HG03025 (cell line): Measurements from ENCODE around the gene OR10A4.
"Not testable (repeated sequence)": the region's sequence is repeated elsewhere in the genome, so short reads cannot be mapped to it uniquely, and the experiment has no call there.

Source experiments
- ATAC-seq: cut with Tn5 transposase; IDR thresholded peaks from one replicate; pipeline ENCODE4 v1.9.1; 2021; ENCODE audit warnings: mild to moderate bottlenecking, moderate library complexity; ENCODE audit not compliant: unreplicated experiment, low FRiP score

Gene OR10A4

DNA sequence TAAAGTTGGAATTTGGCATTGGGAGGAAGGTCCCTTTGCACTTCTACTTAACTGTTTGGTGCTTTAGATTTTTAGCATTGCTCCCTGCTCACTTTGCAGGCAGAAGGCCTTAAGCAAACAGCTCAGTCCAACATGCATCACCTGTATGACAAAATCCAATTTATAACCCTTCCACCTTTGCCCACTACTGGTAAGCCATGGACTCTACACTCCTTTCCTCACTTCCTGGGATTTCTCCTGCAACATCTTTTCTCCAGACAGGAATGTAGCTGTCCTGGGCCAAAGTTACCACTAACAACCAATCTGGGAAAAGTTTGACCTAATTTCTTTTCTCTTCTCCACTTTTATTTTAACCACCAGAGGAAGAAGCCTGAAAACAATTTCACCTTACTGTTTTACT lies 17.7 kb downstream of the OR10A4 start:
- no peak for ATAC-seq

DNA sequence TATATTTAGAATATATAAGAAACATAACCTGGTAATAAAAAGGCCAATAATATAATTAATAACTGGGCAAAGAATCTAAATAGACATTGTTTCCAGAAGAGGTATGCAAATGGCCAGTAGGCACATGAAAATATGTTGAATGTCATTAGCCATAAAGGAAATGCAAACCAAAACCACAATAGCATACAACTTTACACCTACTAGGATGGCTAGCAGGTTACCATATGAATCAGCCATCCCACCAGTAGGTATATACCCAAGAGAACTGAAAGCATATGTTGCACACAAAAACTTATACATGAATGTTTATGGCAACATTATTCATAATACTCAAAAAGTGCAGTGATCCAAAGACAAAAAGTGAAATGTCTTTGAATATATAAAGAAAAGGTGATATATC lies 18.6 kb downstream of the OR10A4 start:
- ATAC-seq, result peak; percentile 75

DNA sequence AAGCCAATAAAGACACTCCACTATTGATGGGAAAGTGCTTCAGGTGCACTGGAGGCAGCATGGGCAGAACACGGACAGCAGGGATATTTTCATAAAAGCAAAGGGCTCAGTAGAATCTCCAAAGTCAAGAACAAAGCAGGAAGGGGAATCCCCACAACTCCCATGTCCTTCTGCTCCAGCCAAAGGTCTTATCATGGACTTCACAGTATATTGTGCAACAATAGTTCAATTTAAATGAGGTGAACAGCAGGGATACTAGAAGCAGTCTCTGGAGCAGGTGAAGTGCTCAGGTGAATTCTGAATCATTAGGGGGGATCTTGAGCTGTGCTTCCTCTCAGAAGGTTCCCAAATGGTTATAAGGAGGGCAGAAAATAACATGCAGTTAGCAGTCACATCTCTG lies 22.5 kb downstream of the OR10A4 start:
- ATAC-seq, result no peak

DNA sequence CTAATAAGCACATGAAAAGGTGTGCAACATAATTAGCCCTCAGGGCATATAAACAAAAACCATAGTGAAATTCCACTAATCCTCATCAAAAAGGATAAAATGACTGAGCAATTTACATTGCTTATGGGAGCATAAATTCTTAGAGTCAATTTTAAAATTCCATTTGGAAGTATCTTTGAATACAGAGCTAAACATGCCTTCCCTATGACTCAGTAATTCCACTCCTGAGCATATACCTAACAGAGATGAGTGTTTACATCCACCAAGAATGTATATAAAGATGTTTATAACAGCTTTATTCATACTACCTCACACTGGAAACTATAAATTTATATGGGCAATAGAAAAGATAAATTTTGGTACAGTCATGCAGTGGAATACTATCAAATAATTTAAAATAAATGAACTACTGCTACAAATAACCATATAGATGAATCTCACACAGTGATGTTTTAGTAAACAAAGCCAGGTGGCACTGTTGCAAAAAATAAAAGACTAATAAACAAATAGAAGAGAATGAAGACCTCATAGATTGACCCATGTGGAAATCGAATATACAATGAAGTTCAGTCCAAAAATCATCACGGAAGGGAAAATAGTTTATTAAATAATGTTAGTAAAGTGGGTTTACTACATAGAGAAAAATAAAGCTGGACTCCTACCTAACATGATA lies 24.0 kb downstream of the OR10A4 start:
- no peak for ATAC-seq

DNA sequence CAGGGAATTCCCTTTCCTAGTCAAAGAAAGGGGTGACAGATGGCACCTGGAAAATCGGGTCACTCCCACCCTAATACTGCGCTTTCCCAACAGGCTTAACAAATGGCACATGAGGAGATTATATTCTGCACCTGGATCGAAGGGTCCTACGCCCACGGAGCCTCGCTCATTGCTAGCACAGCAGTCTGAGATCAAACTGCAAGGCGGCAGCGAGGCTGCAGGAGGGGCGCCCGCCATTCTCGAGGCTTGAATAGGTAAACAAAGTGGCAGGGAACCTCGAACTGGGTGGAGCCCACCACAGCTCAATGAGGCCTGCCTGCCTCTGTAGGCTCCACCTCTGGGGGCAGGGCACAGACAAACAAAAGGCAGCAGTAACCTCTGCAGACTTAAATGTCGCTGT lies 28.4 kb downstream of the OR10A4 start:
- not testable (repeated sequence) for ATAC-seq

DNA sequence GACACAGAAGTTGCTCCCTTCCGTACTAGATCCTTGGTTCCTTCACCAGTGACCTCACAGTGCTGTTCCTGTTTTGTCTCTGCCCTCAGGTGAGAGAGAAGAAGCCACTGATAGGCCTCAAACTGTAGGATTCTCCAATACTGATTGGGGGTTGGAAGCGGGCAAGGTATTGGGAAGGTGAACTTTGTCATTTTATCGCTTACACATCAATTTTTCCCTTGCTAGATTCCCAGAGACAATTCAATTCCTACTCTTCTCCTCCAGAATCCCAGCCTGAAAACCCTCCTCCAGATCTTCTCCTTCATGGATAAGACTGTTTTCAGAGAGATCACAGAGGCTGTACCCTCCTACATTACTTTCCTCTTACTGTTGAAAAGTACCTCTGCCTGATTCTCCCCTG lies 35.0 kb downstream of the OR10A4 start:
- ATAC-seq, result no peak

DNA sequence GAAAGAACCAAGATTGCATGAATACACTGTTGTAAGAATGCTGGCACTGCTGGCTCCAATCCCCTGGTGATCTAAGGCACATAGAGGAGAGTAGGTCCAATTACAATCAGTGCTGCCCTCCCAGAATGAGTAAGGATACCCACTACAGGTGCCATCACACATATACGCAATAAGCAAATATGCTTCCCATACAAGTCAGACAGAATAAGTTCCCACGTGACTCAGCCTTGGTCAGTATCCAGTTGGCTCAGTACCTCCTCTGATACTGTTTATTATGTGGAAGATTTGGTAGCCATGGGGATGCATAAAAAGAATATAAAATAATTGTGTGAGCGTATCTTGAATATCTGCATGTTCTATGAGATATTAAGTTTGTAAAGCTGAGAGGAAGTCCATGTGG lies 35.5 kb downstream of the OR10A4 start:
- no peak for ATAC-seq

DNA sequence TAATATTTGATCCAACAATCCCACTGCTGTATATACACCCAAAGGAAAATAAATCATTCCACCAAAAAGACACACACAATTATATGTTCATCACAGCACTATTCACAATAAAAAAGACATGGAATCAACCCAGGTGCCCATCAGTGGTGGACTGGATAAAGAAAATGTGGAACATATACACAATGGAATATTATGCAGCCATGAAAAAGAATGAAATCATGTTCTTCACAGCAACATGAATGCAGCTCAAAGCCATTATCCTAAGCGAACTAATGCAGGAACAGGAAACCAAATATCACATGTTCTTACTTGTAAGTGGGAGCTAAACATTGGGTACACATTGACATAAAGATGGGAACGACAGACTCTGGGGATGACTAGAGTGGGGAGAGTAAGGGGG lies 43.3 kb downstream of the OR10A4 start:
- ATAC-seq, result no peak

DNA sequence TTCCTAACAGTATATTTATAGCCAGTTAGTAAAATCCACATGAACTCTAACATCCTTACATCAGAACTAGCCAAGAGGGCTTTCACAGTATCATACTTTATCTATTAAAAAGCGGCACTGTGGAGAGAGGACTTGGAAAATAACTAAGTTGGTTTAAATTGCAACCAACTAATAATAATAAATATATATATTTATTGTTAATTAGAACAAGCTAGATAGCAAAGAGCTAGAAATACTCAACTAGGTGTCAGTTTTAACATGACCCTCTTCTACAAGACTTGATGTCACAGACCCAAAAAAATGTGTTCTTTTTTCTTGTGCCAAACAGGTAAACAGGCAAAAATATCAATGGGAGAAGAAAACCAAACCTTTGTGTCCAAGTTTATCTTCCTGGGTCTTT lies 44.3 kb downstream of the OR10A4 start, which contains the start of gene OR2D3:
Gene OR2D3, plus strand, starts transcription at position 301 of the 400 bp plus-strand sequence. Its CDS starts 0 bp downstream, at position 301.
- ATAC-seq, result no peak

DNA sequence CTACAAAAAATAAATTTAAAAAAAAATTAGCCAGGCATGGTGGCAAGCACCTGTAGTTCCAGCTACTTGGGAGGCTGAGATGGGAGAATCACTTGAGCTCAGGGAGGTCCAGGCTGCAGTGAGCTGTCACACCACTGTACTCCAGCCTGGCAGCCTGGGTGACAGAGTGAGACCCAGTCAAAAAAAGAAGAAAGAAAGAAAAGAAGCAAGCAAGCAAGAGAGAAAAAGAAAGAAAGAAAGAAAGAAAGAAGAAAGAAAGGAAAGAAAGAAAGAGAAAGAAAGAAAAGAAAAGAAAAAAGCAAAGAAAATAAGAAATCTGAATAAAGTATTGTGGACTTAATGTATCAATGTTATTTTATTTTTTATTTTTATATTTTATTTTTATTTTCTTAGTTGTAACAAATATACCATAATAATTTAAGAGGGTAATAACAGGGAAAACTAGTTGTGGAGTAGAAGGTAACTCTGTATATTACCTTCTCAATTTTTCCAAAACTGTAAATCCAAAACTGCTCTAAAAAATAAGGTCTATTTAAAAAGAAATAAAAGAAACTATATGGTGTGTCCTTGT lies 48.7 kb downstream of the OR10A4 start:
- ATAC-seq, result no peak

DNA sequence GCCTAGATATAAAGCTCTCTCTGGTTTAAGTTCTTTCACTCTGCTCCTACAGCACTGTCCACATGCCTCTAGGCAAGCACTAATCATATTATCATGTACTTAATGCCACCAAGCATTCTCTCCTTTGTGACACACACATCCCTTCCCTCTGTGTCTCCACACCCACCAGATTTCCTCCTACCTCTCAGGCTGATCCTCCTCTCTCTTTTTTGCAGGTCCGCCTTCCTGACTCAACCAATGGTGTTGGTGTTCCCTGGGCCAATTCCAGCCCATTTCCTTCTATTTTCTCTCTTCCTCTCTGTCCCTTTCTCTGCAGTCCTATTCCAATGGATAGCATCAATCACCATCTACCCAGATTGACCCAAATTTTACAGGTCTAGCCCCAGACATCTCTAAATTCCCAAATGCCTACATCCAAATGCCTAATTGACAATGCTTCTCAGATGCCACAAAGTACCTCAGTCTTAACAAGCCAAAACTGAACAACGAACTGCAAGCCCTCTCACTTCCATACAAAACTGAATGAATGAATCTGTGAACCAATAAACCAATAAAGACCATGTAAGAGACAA lies 49.3 kb downstream of the OR10A4 start:
- no peak for ATAC-seq

DNA sequence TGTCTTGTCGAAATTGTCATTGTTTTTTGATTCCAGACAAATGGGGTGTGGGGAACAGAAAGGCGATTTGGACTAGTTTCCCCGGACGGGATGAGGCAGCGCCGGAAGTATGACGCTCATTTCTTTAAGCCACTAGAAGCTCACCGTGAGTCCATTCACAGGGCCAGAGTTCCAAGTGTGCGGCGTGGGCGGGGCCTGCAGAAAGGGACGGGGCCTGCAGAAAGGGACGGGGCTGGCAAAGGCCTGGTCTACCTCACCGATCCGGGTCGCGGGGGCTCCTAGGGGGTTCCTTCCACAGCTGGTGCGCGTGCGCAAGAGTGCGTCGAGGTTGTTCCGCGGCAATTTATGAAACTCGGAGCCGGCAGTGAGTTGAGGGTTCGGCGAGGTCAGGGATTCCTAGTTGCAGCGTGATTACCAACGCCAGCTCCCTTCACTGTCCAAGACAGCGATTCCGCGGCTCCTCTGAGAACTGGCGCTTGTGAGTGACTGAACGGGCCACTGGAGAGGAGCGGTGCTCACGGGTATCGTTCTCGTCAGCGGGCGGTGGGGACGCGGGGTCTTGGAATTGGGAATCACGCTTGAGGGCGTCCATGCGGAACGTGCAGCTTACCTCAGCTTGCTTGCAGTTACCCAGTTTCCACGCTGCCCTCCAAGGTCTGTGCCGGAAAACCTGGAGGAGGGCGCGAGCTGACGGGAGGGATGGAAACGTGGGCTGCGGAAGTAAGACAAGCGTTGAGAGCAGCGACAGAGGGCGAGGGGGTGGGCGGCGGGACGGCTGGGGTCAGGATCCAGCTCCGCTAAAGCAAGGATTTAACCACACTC lies 50.0 kb downstream of the OR10A4 start, which contains the start of gene ZNF215:
Gene ZNF215, plus strand, starts transcription at position 219 of the 822 bp plus-strand sequence. CDS start 5,847 bp downstream, outside the sequence.
- peak; percentile 67 for ATAC-seq

DNA sequence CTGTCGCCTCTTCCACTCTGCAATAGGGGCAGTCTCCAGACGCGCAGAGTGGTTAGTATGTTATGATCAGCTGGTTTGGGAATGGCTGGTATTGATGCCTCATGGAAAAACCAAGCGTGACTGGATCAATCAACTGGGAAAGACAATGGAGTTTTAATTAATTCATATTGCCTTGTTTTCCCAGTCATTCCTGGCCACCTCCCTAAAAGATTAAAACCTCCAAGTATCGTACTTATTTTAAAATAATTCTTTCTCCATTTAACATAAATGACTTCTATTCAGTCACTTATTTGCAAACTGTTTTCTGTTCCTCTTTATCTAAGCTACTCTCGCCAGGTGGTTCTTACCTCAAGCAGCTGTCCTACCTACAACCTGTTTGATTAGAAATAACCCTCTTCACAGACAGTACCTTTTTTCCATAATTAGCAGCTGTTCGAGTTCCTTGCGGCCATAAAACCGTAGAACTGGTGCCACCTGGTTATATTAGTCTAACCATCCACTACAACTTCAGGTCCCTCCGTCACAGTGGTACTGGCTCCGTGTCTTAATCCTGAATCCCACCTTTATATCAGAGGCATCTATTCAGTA lies 50.7 kb downstream of the OR10A4 start:
- peak; percentile 77 for ATAC-seq
